Renal cortical epithelial cell (primary cell): ENCODE data around the gene PRRX2. TPM values are rescaled to one million over a fixed set of nuclear protein-coding genes. Genes with fewer than 3 reads are reported as not detected.
A peak's percentile ranks its signal among the peaks of the same experiment; 100 is the strongest.

Source experiments
- DNase-seq: peaks from one replicate; pipeline ENCODE4 v3.0.0-alpha.2; 2011; ENCODE audit warnings: low read depth
- total RNA-seq: library from RNA; depleted of rRNA; stranded (reverse); fragments of >200 nt; gene quantifications from 2 replicates; pipeline ENCODE4 v1.2.3, GENCODE V29; 2014

Gene PRRX2
- total RNA-seq, 1 donor from 2014 or later: 0.45 TPM

- DNase-seq: no peak
Measured at GRCh38 chr9:129704807-129705206, 39.4 kb downstream of the PRRX2 start.

- no peak for DNase-seq
Measured at GRCh38 chr9:129708793-129709192, 43.3 kb downstream of the PRRX2 start.

GRCh38 chr9:129709438-129710168 lies 44.2 kb downstream of the PRRX2 start:
- DNase-seq: peak; percentile 78

GRCh38 chr9:129710169-129710453 lies 44.7 kb downstream of the PRRX2 start:
- no peak for DNase-seq

- DNase-seq: peak; percentile 49
Measured at GRCh38 chr9:129712634-129713401, 47.4 kb downstream of the PRRX2 start.

- DNase-seq: no peak
Measured at GRCh38 chr9:129713402-129713679, 47.9 kb downstream of the PRRX2 start.

- no peak for DNase-seq
Measured at GRCh38 chr9:129714511-129715061, 49.1 kb downstream of the PRRX2 start.

GRCh38 chr9:129716091-129716490 lies 50.6 kb downstream of the PRRX2 start:
- no peak for DNase-seq

GRCh38 chr9:129717991-129718390 lies 52.5 kb downstream of the PRRX2 start:
- no peak for DNase-seq

- no peak for DNase-seq
Measured at GRCh38 chr9:129718647-129719046, 53.2 kb downstream of the PRRX2 start.

GRCh38 chr9:129719135-129719534 lies 53.7 kb downstream of the PRRX2 start:
- DNase-seq: no peak

- no peak for DNase-seq
Measured at GRCh38 chr9:129720181-129720864, 54.9 kb downstream of the PRRX2 start.

- DNase-seq: no peak
Measured at GRCh38 chr9:129720865-129721545, 55.6 kb downstream of the PRRX2 start.

GRCh38 chr9:129722913-129723312 lies 57.5 kb downstream of the PRRX2 start:
- DNase-seq: no peak

- no peak for DNase-seq
Measured at GRCh38 chr9:129724456-129725190, 59.2 kb downstream of the PRRX2 start.

GRCh38 chr9:129725795-129726251 lies 60.4 kb downstream of the PRRX2 start:
- DNase-seq: no peak

GRCh38 chr9:129726322-129727160 lies 61.1 kb downstream of the PRRX2 start:
- DNase-seq: no peak

- DNase-seq: no peak
Measured at GRCh38 chr9:129728744-129729143, 63.3 kb downstream of the PRRX2 start.

GRCh38 chr9:129731477-129732085 lies 66.1 kb downstream of the PRRX2 start:
- no peak for DNase-seq

- DNase-seq: no peak
Measured at GRCh38 chr9:129732100-129732499, 66.7 kb downstream of the PRRX2 start.
